ENCODE measurements around the gene BCL7C. TPM values are rescaled to one million over a fixed set of nuclear protein-coding genes. Genes with fewer than 3 reads are reported as not detected.

BCL7C gene
- total and polyA plus RNA-seq, 2 of the 13 experiments (the other 11 are each of a cell fraction or from before 2014, with no cell fraction given), result 17.7 to 33.8 TPM

DNA sequence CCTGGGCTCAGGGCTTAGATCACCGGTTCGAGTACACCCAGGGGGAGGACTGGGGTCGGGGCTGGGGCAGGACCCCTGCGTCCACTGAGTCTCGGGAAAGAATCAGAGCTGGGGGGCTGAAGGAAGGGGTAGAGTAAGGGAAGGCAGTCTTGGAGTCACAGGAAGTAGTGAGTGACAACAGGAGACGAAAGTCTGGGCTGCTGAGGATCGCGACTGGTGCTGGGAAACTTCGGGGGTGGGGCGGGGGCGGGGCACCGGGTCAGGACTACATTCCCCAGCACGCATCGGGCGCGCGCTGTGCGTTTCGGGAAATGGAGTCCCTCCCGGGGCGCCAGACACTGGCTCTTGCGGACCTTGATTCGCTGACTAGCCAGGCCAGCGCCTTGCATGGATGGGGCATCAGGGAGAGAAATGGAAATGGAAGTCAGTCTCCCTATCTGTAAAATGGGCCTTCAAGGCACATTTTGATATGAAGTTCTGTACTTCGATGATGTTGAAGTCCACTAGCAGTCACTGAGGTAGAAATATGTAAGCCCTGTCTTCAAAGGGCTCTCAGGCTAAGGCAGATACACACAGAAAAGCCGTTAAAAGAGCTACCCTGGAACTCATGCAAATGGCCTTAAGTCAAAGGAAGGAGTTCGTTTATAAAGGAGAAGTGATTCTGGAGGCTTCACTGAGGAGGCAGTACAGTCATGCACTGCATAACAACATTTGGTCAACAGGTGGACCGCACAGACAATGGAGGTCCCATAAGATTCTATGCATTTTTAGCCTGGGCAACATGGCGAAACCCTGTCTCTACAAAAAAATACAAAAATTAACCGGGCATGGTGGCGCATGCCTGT, 3.2 kb upstream of the BCL7C start (continued):
- TF ChIP-seq, protein P1, sequence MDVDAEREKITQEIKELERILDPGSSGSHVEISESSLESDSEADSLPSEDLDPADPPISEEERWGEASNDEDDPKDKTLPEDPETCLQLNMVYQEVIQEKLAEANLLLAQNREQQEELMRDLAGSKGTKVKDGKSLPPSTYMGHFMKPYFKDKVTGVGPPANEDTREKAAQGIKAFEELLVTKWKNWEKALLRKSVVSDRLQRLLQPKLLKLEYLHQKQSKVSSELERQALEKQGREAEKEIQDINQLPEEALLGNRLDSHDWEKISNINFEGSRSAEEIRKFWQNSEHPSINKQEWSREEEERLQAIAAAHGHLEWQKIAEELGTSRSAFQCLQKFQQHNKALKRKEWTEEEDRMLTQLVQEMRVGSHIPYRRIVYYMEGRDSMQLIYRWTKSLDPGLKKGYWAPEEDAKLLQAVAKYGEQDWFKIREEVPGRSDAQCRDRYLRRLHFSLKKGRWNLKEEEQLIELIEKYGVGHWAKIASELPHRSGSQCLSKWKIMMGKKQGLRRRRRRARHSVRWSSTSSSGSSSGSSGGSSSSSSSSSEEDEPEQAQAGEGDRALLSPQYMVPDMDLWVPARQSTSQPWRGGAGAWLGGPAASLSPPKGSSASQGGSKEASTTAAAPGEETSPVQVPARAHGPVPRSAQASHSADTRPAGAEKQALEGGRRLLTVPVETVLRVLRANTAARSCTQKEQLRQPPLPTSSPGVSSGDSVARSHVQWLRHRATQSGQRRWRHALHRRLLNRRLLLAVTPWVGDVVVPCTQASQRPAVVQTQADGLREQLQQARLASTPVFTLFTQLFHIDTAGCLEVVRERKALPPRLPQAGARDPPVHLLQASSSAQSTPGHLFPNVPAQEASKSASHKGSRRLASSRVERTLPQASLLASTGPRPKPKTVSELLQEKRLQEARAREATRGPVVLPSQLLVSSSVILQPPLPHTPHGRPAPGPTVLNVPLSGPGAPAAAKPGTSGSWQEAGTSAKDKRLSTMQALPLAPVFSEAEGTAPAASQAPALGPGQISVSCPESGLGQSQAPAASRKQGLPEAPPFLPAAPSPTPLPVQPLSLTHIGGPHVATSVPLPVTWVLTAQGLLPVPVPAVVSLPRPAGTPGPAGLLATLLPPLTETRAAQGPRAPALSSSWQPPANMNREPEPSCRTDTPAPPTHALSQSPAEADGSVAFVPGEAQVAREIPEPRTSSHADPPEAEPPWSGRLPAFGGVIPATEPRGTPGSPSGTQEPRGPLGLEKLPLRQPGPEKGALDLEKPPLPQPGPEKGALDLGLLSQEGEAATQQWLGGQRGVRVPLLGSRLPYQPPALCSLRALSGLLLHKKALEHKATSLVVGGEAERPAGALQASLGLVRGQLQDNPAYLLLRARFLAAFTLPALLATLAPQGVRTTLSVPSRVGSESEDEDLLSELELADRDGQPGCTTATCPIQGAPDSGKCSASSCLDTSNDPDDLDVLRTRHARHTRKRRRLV (CRISPR knock-in tag; IDR thresholded peaks at IDR 0.05), result peak; percentile 96
- TF ChIP-seq, protein P2, sequence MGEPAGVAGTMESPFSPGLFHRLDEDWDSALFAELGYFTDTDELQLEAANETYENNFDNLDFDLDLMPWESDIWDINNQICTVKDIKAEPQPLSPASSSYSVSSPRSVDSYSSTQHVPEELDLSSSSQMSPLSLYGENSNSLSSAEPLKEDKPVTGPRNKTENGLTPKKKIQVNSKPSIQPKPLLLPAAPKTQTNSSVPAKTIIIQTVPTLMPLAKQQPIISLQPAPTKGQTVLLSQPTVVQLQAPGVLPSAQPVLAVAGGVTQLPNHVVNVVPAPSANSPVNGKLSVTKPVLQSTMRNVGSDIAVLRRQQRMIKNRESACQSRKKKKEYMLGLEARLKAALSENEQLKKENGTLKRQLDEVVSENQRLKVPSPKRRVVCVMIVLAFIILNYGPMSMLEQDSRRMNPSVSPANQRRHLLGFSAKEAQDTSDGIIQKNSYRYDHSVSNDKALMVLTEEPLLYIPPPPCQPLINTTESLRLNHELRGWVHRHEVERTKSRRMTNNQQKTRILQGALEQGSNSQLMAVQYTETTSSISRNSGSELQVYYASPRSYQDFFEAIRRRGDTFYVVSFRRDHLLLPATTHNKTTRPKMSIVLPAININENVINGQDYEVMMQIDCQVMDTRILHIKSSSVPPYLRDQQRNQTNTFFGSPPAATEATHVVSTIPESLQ (CRISPR knock-in tag; conservative IDR thresholded peaks at IDR 0.05), result no peak
- TF ChIP-seq REL (CRISPR knock-in tag; conservative IDR thresholded peaks at IDR 0.05), result 0 out of 2 replicates have a peak, but pooled peaks have one; percentile 43
- no peak for TF ChIP-seq BCL6 (CRISPR knock-in tag; IDR thresholded peaks at IDR 0.05)
- TF ChIP-seq ZKSCAN1 (IDR thresholded peaks at IDR 0.05; ENCODE audit: low read length), result peak; percentile 3; the same call in 1 of the 2 replicates
- no peak for TF ChIP-seq KDM6A (CRISPR knock-in tag; IDR thresholded peaks at IDR 0.05; ENCODE audit: low read depth)
- no peak for TF ChIP-seq ZNF549 (CRISPR knock-in tag; IDR thresholded peaks at IDR 0.05)
- TF ChIP-seq, protein P3, sequence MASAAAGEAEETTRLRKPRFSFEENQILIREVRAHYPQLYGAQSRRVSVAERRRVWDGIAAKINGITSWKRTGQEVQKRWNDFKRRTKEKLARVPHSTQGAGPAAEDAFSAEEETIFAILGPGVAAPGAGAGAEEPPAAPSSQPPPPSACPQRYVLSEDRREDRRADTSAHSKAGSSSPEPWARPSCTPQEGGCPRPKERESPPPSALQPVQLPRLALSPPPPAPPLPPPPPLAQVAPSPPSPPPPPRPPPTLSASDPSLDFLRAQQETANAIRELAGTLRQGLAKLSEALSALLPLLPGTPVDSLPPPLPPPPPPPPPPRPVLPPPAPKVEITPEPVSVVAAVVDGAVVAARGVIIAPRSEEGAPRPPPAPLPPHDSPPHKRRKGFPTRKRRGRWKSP (CRISPR knock-in tag; IDR thresholded peaks at IDR 0.05), result no peak
- TF ChIP-seq, protein P4, sequence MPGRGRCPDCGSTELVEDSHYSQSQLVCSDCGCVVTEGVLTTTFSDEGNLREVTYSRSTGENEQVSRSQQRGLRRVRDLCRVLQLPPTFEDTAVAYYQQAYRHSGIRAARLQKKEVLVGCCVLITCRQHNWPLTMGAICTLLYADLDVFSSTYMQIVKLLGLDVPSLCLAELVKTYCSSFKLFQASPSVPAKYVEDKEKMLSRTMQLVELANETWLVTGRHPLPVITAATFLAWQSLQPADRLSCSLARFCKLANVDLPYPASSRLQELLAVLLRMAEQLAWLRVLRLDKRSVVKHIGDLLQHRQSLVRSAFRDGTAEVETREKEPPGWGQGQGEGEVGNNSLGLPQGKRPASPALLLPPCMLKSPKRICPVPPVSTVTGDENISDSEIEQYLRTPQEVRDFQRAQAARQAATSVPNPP (CRISPR knock-in tag; IDR thresholded peaks at IDR 0.05), result no peak
- TF ChIP-seq, protein P5, sequence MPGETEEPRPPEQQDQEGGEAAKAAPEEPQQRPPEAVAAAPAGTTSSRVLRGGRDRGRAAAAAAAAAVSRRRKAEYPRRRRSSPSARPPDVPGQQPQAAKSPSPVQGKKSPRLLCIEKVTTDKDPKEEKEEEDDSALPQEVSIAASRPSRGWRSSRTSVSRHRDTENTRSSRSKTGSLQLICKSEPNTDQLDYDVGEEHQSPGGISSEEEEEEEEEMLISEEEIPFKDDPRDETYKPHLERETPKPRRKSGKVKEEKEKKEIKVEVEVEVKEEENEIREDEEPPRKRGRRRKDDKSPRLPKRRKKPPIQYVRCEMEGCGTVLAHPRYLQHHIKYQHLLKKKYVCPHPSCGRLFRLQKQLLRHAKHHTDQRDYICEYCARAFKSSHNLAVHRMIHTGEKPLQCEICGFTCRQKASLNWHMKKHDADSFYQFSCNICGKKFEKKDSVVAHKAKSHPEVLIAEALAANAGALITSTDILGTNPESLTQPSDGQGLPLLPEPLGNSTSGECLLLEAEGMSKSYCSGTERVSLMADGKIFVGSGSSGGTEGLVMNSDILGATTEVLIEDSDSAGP (CRISPR knock-in tag; IDR thresholded peaks at IDR 0.05; ENCODE audit: borderline replicate concordance), result 0 out of 2 replicates have a peak, but pooled peaks have one; percentile 11
- no peak for TF ChIP-seq RAD21 (CRISPR knock-in tag; IDR thresholded peaks at IDR 0.05)
- TF ChIP-seq HCFC1 (IDR thresholded peaks at IDR 0.05; ENCODE audit: low read depth, low read length), result peak; percentile 99
- TF ChIP-seq, protein P6, sequence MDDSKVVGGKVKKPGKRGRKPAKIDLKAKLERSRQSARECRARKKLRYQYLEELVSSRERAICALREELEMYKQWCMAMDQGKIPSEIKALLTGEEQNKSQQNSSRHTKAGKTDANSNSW (CRISPR knock-in tag; IDR thresholded peaks at IDR 0.05; ENCODE audit: borderline replicate concordance), result no peak
- TF ChIP-seq ZNF878 (CRISPR knock-in tag; IDR thresholded peaks at IDR 0.05), result no peak
- peak; percentile 42 for TF ChIP-seq CBX1 (IDR thresholded peaks at IDR 0.05; ENCODE audit: low read depth)
- peak; percentile 65; the same call in 1 of the 2 replicates for TF ChIP-seq ZNF317 (CRISPR knock-in tag; IDR thresholded peaks at IDR 0.05)
- no peak for TF ChIP-seq KMT2A (CRISPR knock-in tag; IDR thresholded peaks at IDR 0.05)
- no peak for TF ChIP-seq ZNF138 (CRISPR knock-in tag; IDR thresholded peaks at IDR 0.05; ENCODE audit: low read depth)

Data from HepG2 (cell line).